ENCODE measurements around the gene INTS13. TPM values are rescaled to one million over a fixed set of nuclear protein-coding genes. Genes with fewer than 3 reads are reported as not detected.

INTS13 gene
- total RNA-seq, 1 experiment from 2014 or later: 50.5 TPM

DNA sequence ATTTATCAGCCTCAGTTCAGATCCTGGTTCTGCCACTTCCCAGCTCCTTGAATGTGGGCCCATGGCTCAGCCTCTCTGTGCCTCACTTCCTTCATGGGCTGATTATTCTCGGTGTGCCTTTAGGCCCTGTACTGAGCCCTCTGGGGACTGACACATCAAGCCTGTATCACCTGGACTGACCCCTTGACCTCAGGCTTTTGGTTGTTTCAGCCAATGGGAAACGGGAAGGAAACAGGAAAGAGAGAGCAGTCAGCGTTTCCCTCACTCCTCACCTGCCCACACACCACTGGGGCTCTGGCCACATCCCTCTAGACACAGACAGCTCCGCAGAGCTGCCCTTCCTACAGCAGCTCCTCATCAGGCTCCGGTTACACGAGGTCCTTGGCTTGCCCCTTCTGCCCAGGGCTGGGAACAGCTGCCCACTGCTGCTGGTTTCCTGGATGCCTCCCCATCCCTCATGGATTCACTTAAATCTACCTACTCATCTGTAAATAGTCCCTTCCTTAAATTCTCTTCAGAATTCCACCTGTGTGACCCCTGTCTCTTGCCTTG is 67.8 kb downstream of the INTS13 start:
- Histone ChIP-seq H3K4me3 (replicated peaks in 1 of 2; ENCODE audit: low read depth in 1 of 2, low read length in 2 of 2) (no peak overlapping the region), H3K36me3 (ENCODE audit: control insufficient read depth in 1 of 2, insufficient read depth in 2 of 2, low read length in 2 of 2) (no peaks in the 10 kb centered on the region), H3K27me3 (ENCODE audit: insufficient read depth, low read length) (no peaks in the 10 kb centered on the region), H3K9me2 (ENCODE audit: insufficient read depth) (no peaks in the 10 kb centered on the region), H3K4me2 (ENCODE audit: low read length) (no peak overlapping the region), H3K9me3 (ENCODE audit: control insufficient read depth in 1 of 2, insufficient read depth in 1 of 2, low read depth in 1 of 2, low read length in 2 of 2) (no peaks in the 10 kb centered on the region), H3K4me1 (ENCODE audit: control insufficient read depth in 1 of 2, insufficient read depth in 2 of 2, low read length in 2 of 2) (peaks cover 17 to 24% of the 10 kb centered on the region in 2 experiments; a peak in 3 of 4 replicates), H3K27ac (ENCODE audit: low read depth, low read length) (no peak overlapping the region), H3K79me2 (ENCODE audit: insufficient read depth, low read length) (no peaks in the 10 kb centered on the region), H3K9ac (ENCODE audit: low read length) (no peak overlapping the region), H4K20me1 (ENCODE audit: insufficient read depth) (no peaks in the 10 kb centered on the region), H2AFZ (ENCODE audit: low read depth, low read length, poor library complexity, severe bottlenecking) (no peak overlapping the region)
- DNase-seq (ENCODE audit: low read depth, low spot score): no peak
- no peak for ATAC-seq
- CTCF ChIA-PET: interaction anchor here (1.5 to 2.7 kb wide), 2 partner anchors 10 to 15 kb away, joined by 3 to 12 read pairs; no protein-coding TSS in a partner anchor
- RAD21 ChIA-PET (ENCODE audit: low non-redundant PET in 1 of 2, low total read pairs in 2 of 2, uncharacterized antibody in 2 of 2, unreplicated experiment in 2 of 2): interaction anchor here in 1 of 2 experiments (0.7 kb wide), 1 partner anchor 37 kb away, joined by 4 read pairs; the partner anchor contains the start of gene ITPR2
- TF ChIP-seq, protein P1, sequence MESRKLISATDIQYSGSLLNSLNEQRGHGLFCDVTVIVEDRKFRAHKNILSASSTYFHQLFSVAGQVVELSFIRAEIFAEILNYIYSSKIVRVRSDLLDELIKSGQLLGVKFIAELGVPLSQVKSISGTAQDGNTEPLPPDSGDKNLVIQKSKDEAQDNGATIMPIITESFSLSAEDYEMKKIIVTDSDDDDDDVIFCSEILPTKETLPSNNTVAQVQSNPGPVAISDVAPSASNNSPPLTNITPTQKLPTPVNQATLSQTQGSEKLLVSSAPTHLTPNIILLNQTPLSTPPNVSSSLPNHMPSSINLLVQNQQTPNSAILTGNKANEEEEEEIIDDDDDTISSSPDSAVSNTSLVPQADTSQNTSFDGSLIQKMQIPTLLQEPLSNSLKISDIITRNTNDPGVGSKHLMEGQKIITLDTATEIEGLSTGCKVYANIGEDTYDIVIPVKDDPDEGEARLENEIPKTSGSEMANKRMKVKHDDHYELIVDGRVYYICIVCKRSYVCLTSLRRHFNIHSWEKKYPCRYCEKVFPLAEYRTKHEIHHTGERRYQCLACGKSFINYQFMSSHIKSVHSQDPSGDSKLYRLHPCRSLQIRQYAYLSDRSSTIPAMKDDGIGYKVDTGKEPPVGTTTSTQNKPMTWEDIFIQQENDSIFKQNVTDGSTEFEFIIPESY (IDR thresholded peaks at IDR 0.05; ENCODE audit: extremely low read depth, insufficient replicate concordance, low read length): no peak
- no peak for TF ChIP-seq YY1 (IDR thresholded peaks at IDR 0.05; ENCODE audit: extremely low read depth, insufficient replicate concordance, low read depth, low read length)
- TF ChIP-seq POLR2A (IDR thresholded peaks at IDR 0.05; ENCODE audit: borderline replicate concordance, extremely low read depth, insufficient read depth, insufficient read length): no peak
- no peak for TF ChIP-seq ELF1 (IDR thresholded peaks at IDR 0.05; ENCODE audit: borderline replicate concordance, low read depth)
- TF ChIP-seq SP1 (IDR thresholded peaks at IDR 0.05; ENCODE audit: low read depth): no peak
- no peak for TF ChIP-seq ATF3 (IDR thresholded peaks at IDR 0.05)
- TF ChIP-seq ZFX (IDR thresholded peaks at IDR 0.05): no peak
- TF ChIP-seq POLR2AphosphoS5 (IDR thresholded peaks at IDR 0.05; ENCODE audit: low read depth, low read length): no peak
- no peak for TF ChIP-seq SIN3A (IDR thresholded peaks at IDR 0.05; ENCODE audit: low read depth)
- no TSS peak for BruUV-seq (replicated peaks)
- intact Hi-C loops (cut with micrococcal nuclease): no loop called here
- POLR2A ChIA-PET: no interaction called here
